Cardiac muscle cell (in vitro differentiated cells and primary cell): Measurements from ENCODE around the gene MEMO1. TPM values are rescaled to one million over a fixed set of nuclear protein-coding genes. Genes with fewer than 3 reads are reported as not detected.

Experiments used
- DNase-seq, 2 donors: peaks; one replicate each; pipeline versions ENCODE4 v3.0.0 to v3.0.0-alpha.2; 2010 to 2017; ENCODE audit warnings: low read depth in 1 of 2, low spot score in 1 of 2
- H3K27ac ChIP-seq: fragments of 200-600 bp; sonication (generic); 2 replicates; pipeline ENCODE4 v1.5.1; 2016
- H3K27me3 ChIP-seq: fragments of 200-600 bp; sonication (generic); 2 replicates; pipeline ENCODE4 v1.6.0; 2016; ENCODE audit warnings: control low read depth
- H3K36me3 ChIP-seq: fragments of 200-600 bp; sonication (generic); 2 replicates; pipeline ENCODE4 v1.5.1; 2016; ENCODE audit warnings: control low read depth
- H3K4me1 ChIP-seq: fragments of 200-600 bp; sonication (generic); 2 replicates; pipeline ENCODE4 v1.8.1; 2017; ENCODE audit warnings: low read depth, mild to moderate bottlenecking, mixed run types
- H3K4me3 ChIP-seq: fragments of 200-600 bp; sonication (generic); 2 replicates; pipeline ENCODE4 v1.5.1; 2016; ENCODE audit warnings: mild to moderate bottlenecking
- H3K9me3 ChIP-seq: fragments of 200-600 bp; sonication (generic); 2 replicates; pipeline ENCODE4 v1.5.1; 2017; ENCODE audit warnings: low read depth, mild to moderate bottlenecking, control low read depth
- CTCF ChIP-seq: IDR thresholded peaks from 2 replicates; pipeline ENCODE4 v1.5.1; 2012; ENCODE audit warnings: low read depth, mild to moderate bottlenecking, low read length
- polyA plus RNA-seq: library from polyadenylated mRNA; unstranded; fragments of >200 nt; fragmentation: Nextera tagmentation; extraction: Ambion mirVana; gene quantifications from 2 replicates; pipeline ENCODE4 v1.2.1, GENCODE V29; 2016
- total RNA-seq: library from RNA; depleted of rRNA; stranded (reverse); fragments of >200 nt; gene quantifications from 2 replicates; pipeline ENCODE4 v1.2.3, GENCODE V29; 2016

The MEMO1 gene
- total and polyA plus RNA-seq, 2 experiments from 2014 or later = 28.3 to 34.8 TPM

GRCh38 chr2:32002406-32002805, 8.4 kb downstream of the MEMO1 start:
- peaks cover under 1% of the 10 kb centered on the region for H3K4me1 ChIP-seq
- DNase-seq = no peak
- H3K27ac ChIP-seq = no peak overlapping the region
- TF ChIP-seq CTCF = no peak
- no peaks in the 10 kb centered on the region for H3K36me3 ChIP-seq
- H3K4me3 ChIP-seq = no peak overlapping the region
- no peaks in the 10 kb centered on the region for H3K9me3 ChIP-seq
- no peaks in the 10 kb centered on the region for H3K27me3 ChIP-seq

GRCh38 chr2:31999438-31999837, 11.4 kb downstream of the MEMO1 start:
- no peak for TF ChIP-seq CTCF
- Histone ChIP-seq H3K4me3 (no peak overlapping the region), H3K4me1 (no peaks in the 10 kb centered on the region), H3K36me3 (no peaks in the 10 kb centered on the region), H3K27me3 (no peaks in the 10 kb centered on the region), H3K9me3 (no peaks in the 10 kb centered on the region), H3K27ac (peak overlapping the region; percentile 5)
- no peak for DNase-seq

GRCh38 chr2:31998731-31999383, 12.0 kb downstream of the MEMO1 start:
- no peaks in the 10 kb centered on the region for H3K27me3 ChIP-seq
- H3K27ac ChIP-seq = peak overlapping the region; percentile 5
- DNase-seq = no peak
- H3K4me3 ChIP-seq = no peak overlapping the region
- TF ChIP-seq CTCF = no peak
- H3K36me3 ChIP-seq = no peaks in the 10 kb centered on the region
- H3K9me3 ChIP-seq = no peaks in the 10 kb centered on the region
- H3K4me1 ChIP-seq = no peaks in the 10 kb centered on the region

- Histone ChIP-seq H3K4me3 (no peak overlapping the region), H3K27me3 (no peaks in the 10 kb centered on the region), H3K27ac (no peak overlapping the region), H3K36me3 (no peaks in the 10 kb centered on the region), H3K4me1 (no peaks in the 10 kb centered on the region), H3K9me3 (no peaks in the 10 kb centered on the region)
- TF ChIP-seq CTCF = no peak
- peak in 1 of 2 donors; percentile 60 for DNase-seq
These were observed 13.2 kb downstream of the MEMO1 start for GRCh38 chr2:31997653-31998052.

- no peak for DNase-seq
- no peak for TF ChIP-seq CTCF
- H3K4me1 ChIP-seq = peaks cover 5% of the 10 kb centered on the region
- H3K27ac ChIP-seq = no peak overlapping the region
- H3K9me3 ChIP-seq = no peaks in the 10 kb centered on the region
- no peaks in the 10 kb centered on the region for H3K27me3 ChIP-seq
- no peak overlapping the region for H3K4me3 ChIP-seq
- H3K36me3 ChIP-seq = no peaks in the 10 kb centered on the region
These were observed 14.1 kb downstream of the MEMO1 start for GRCh38 chr2:31996571-31997150.
